Colonic mucosa (tissue), 4 donors: ENCODE measurements around the gene KRT83. TPM values are rescaled to one million over a fixed set of nuclear protein-coding genes. Genes with fewer than 3 reads are reported as not detected.
"Not testable (repeated sequence)": the region's sequence is repeated elsewhere in the genome, so short reads cannot be mapped to it uniquely, and the experiment has no call there.

Source experiments
- DNase-seq: peaks from one replicate; pipeline ENCODE4 v3.0.0-alpha.2; 2020
- H3K27ac ChIP-seq: fragments of 200-600 bp; one replicate; pipeline ENCODE4 v1.8.0; 2021
- H3K27me3 ChIP-seq: fragments of 200-600 bp; one replicate; pipeline ENCODE4 v1.8.0; 2021
- H3K36me3 ChIP-seq: fragments of 200-600 bp; one replicate; pipeline ENCODE4 v1.8.0; 2021
- H3K4me1 ChIP-seq: fragments of 200-600 bp; one replicate; pipeline ENCODE4 v1.8.0; 2021; ENCODE audit warnings: mild to moderate bottlenecking
- H3K4me3 ChIP-seq: fragments of 200-600 bp; one replicate; pipeline ENCODE4 v1.8.0; 2021
- H3K9ac ChIP-seq, 2 donors: one replicate each; pipeline ENCODE4 v1.7.0; 2013; ENCODE audit warnings: control low read depth in 2 of 2, low read depth in 2 of 2, low read length in 2 of 2
- H3K9me3 ChIP-seq: fragments of 200-600 bp; one replicate; pipeline ENCODE4 v1.8.0; 2021
- intact Hi-C: fragments of 100-400 bp; cut with DNase I; formaldehyde crosslinking; loops from one replicate; pipeline ENCODE4 v1.14.1; 2022
- total RNA-seq, 2 donors: library from RNA; stranded (reverse); fragmentation: NEBNext Ultra II Directional in 1 of 2; extraction: Animal tissue kit (Norgen Biotek cat#: 25700) in 1 of 2; gene quantifications; one replicate each; pipeline ENCODE4 v1.2.1, GENCODE V29; 2021
- TF ChIP-seq, protein P1 (sequence below): fragments of 200-600 bp; IDR thresholded peaks from one replicate; pipeline ENCODE4 v1.8.0; 2022; ENCODE audit warnings: antibody characterized with exemption, mild to moderate bottlenecking
- donor health status: healthy.
- donor health status: DM: no; HTN: no; CAD: no.
- donor health status: DM: no; HTN: no; CAD: no.

Gene KRT83
- total RNA-seq, 2 donors from 2014 or later, result not detected

- TF ChIP-seq, protein P1, sequence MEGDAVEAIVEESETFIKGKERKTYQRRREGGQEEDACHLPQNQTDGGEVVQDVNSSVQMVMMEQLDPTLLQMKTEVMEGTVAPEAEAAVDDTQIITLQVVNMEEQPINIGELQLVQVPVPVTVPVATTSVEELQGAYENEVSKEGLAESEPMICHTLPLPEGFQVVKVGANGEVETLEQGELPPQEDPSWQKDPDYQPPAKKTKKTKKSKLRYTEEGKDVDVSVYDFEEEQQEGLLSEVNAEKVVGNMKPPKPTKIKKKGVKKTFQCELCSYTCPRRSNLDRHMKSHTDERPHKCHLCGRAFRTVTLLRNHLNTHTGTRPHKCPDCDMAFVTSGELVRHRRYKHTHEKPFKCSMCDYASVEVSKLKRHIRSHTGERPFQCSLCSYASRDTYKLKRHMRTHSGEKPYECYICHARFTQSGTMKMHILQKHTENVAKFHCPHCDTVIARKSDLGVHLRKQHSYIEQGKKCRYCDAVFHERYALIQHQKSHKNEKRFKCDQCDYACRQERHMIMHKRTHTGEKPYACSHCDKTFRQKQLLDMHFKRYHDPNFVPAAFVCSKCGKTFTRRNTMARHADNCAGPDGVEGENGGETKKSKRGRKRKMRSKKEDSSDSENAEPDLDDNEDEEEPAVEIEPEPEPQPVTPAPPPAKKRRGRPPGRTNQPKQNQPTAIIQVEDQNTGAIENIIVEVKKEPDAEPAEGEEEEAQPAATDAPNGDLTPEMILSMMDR, result no peak
- Histone ChIP-seq H3K9ac (no peak overlapping the region), H3K36me3 (no peaks in the 10 kb centered on the region), H3K9me3 (no peaks in the 10 kb centered on the region), H3K4me1 (no peaks in the 10 kb centered on the region), H3K4me3 (no peak overlapping the region), H3K27me3 (no peaks in the 10 kb centered on the region), H3K27ac (no peak overlapping the region)
- intact Hi-C loops, result no loop called here
- DNase-seq, result no peak
Measured at GRCh38 chr12:52349196-52349595, 28.0 kb upstream of the KRT83 start.

DNA sequence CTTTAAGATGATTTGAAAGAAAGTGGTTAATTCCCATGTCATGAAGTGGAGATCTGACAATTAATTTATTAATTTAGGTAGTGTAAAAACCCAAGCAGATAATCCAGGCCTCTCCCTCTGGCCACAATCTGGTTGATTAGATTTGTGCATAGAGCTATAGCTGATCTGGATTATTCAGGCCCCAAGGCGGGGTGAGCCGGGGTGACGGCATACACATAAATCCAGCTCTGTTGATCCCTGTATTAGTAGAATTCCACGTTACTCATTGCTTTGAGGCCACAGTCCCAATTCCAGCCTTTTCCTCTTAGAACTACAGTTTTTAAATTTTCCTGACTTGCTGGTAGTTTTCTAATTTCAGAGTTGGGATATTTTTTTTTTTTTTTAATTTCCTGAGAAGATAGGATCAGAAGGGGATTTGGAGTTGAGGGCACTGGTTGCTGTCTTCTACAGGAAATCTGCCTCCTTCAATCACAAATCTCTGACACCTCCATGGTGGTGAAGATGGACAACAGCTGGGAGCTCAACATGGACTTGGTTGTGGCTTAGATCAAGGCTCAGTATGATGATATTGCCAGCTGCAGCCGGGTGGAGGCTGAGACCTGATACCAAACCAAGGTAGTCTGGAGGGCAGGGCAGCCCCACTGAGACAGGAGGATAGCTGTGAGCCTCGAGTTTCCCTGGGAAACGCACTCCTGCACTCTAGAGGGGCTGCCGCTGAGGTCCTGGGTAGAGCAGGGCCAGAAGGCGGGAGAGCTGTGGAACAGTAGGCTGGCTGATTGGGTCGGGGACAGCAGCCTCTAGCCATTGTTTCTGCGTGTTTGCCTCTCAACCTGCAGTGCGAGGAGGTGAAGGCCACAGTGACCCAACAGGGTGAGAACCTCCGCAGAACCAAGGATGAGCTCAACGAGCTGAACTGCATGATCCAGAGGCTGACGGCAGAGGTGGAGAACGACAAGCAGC is 26.6 kb upstream of the KRT83 start:
- TF ChIP-seq, protein P1, result no peak
- Histone ChIP-seq H3K27ac (no peak overlapping the region), H3K27me3 (no peaks in the 10 kb centered on the region), H3K9me3 (no peaks in the 10 kb centered on the region), H3K36me3 (no peaks in the 10 kb centered on the region), H3K4me1 (no peaks in the 10 kb centered on the region), H3K4me3 (no peak overlapping the region), H3K9ac (no peak overlapping the region)
- DNase-seq, result no peak
- intact Hi-C loops, result no loop called here

DNA sequence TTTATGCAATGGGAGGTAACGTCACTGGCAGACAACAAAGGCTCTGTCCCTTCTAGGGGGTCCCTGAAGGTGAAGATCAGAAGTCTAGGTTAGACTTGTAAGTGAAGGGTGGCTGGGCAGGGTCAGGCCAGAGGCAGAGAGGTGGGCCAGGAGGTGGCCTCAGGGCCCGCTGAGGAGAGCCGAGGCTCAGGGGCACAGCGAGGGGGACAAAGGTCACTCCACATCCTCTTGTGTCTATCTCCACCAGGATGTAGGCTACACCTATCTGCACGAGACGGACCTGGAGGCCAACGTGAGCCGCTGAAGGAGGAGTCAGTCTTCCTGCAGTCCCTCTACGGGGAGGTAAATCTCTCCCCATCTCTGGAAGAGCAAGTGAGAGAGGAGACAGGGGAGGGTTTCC is 25.8 kb upstream of the KRT83 start:
- Histone ChIP-seq H3K36me3 (no peaks in the 10 kb centered on the region), H3K27ac (no peak overlapping the region), H3K27me3 (no peaks in the 10 kb centered on the region), H3K4me1 (no peaks in the 10 kb centered on the region), H3K9me3 (no peaks in the 10 kb centered on the region), H3K4me3 (no peak overlapping the region), H3K9ac (no peak overlapping the region)
- intact Hi-C loops, result no loop called here
- TF ChIP-seq, protein P1, result no peak
- no peak for DNase-seq

DNA sequence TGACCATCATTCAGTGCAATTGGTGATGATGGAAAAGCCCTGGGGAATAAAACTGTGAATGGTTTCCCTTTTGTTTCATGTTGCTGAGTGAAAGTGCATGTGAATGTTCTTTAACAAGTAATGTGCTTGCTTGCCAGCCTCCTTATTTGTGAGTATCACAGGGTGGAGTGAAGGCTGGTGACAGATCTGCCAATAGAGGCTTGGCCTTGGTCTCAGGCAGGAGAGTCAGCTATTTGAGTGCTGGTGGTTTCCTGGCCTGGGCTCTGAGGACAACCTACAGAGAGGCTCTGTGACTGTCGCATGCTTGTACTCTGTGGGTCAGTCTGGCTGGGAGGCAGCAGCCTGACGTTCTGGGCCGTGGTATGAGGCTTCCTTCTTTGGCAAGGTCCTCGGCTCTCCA is 25.4 kb upstream of the KRT83 start:
- H3K36me3 ChIP-seq, result no peaks in the 10 kb centered on the region
- no peak overlapping the region for H3K27ac ChIP-seq
- H3K9me3 ChIP-seq, result no peaks in the 10 kb centered on the region
- no peaks in the 10 kb centered on the region for H3K4me1 ChIP-seq
- intact Hi-C loops, result no loop called here
- TF ChIP-seq, protein P1, result no peak
- no peak overlapping the region for H3K4me3 ChIP-seq
- H3K9ac ChIP-seq, result no peak overlapping the region
- H3K27me3 ChIP-seq, result no peaks in the 10 kb centered on the region
- no peak for DNase-seq

DNA sequence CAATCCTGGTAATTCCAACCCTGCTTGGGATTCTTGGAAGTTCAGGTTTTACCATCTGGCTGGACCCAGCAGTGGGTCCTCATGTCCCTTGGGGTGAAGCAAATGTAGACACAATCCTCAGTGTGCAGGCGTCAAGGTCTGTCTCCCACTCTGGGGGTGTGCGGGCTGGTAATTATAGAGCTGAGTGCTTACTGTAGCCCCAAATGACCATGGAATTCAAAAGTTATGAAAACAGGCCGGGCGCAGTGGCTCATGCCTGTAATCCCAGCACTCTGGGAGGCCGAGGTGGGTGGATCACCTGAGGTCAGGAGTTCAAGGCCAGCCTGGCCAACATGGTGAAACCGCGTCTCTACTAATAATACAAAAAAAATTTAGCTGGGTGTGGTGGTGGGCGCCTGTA is 23.8 kb upstream of the KRT83 start:
- not testable (repeated sequence) for H3K4me1 ChIP-seq

DNA sequence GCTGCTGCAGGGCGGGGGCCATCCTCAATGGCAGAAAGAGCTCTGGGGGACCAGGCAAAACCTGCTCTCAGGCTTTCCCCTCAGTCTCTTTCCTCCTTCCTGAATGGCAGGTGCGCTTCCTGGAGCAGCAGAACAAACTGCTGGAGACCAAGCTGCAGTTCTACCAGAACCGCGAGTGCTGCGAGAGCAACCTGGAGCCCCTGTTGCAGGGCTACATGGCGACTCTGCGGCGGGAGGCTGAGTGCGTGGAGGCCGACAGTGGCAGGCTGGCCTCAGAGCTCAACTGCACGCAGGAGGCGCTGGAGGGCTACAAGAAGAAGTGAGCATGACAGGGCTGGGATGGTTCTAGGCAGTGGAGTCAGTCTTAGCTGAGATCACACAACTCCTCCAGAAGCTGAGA is 22.9 kb upstream of the KRT83 start:
- no peak for DNase-seq
- no peaks in the 10 kb centered on the region for H3K4me1 ChIP-seq
- intact Hi-C loops, result no loop called here
- H3K27me3 ChIP-seq, result no peaks in the 10 kb centered on the region
- H3K27ac ChIP-seq, result no peak overlapping the region
- no peaks in the 10 kb centered on the region for H3K9me3 ChIP-seq
- TF ChIP-seq, protein P1, result no peak
- no peak overlapping the region for H3K4me3 ChIP-seq
- H3K9ac ChIP-seq, result no peak overlapping the region
- H3K36me3 ChIP-seq, result no peaks in the 10 kb centered on the region

More for the DNA sequence above, 23.8 kb upstream of the KRT83 start:
- H3K9ac ChIP-seq, H3K9me3 ChIP-seq, H3K27me3 ChIP-seq, DNase-seq, H3K27ac ChIP-seq, intact Hi-C loops, H3K36me3 ChIP-seq, H3K4me3 ChIP-seq: not testable (repeated sequence)
